DMS53 (cell line): ENCODE results near the gene MANBA.
"Not testable (repeated sequence)": the region's sequence is repeated elsewhere in the genome, so short reads cannot be mapped to it uniquely, and the experiment has no call there.

ENCODE experiments used
- DNase-seq: peaks from one replicate; lab custom pipeline; 2025; lab: John Stamatoyannopoulos, UW

Gene MANBA

GRCh38 chr4:102761906-102762305, 1.1 kb upstream of the MANBA start:
- DNase-seq, result no peak

- peak; percentile 56 for DNase-seq
Measured at GRCh38 chr4:102761296-102761701, 531 bp upstream of the MANBA start.

GRCh38 chr4:102759831-102760644, 730 bp downstream of the MANBA start:
- peak; percentile 55 for DNase-seq

- peak; percentile 33 for DNase-seq
Measured at GRCh38 chr4:102758241-102759160, 2.3 kb downstream of the MANBA start.

GRCh38 chr4:102757681-102758080, 3.1 kb downstream of the MANBA start:
- peak; percentile 26 for DNase-seq

- DNase-seq, result no peak
Measured at GRCh38 chr4:102754044-102754443, 6.7 kb downstream of the MANBA start.

- no peak for DNase-seq
Measured at GRCh38 chr4:102751941-102752340, 8.8 kb downstream of the MANBA start.

- not testable (repeated sequence) for DNase-seq
Measured at GRCh38 chr4:102743352-102743751, 17.4 kb downstream of the MANBA start.

GRCh38 chr4:102738802-102739201, 22.0 kb downstream of the MANBA start:
- DNase-seq, result not testable (repeated sequence)

- peak; percentile 62 for DNase-seq
Measured at GRCh38 chr4:102736636-102737549, 23.9 kb downstream of the MANBA start.

- DNase-seq, result peak; percentile 77
Measured at GRCh38 chr4:102735582-102735981, 25.2 kb downstream of the MANBA start.

GRCh38 chr4:102734591-102735385, 26.0 kb downstream of the MANBA start:
- DNase-seq, result peak; percentile 11

- no peak for DNase-seq
Measured at GRCh38 chr4:102734116-102734515, 26.7 kb downstream of the MANBA start.

GRCh38 chr4:102733084-102733483, 27.7 kb downstream of the MANBA start:
- peak; percentile 7 for DNase-seq

GRCh38 chr4:102732678-102733077, 28.1 kb downstream of the MANBA start:
- no peak for DNase-seq

GRCh38 chr4:102730968-102731533, 29.7 kb downstream of the MANBA start:
- DNase-seq, result peak; percentile 8

- DNase-seq, result not testable (repeated sequence)
Measured at GRCh38 chr4:102729486-102729885, 31.3 kb downstream of the MANBA start.

- not testable (repeated sequence) for DNase-seq
Measured at GRCh38 chr4:102726919-102727318, 33.8 kb downstream of the MANBA start.

- no peak for DNase-seq
Measured at GRCh38 chr4:102726068-102726467, 34.7 kb downstream of the MANBA start.

GRCh38 chr4:102725229-102725628, 35.5 kb downstream of the MANBA start:
- DNase-seq, result no peak

- no peak for DNase-seq
Measured at GRCh38 chr4:102723511-102723910, 37.3 kb downstream of the MANBA start.
